Common myeloid progenitor, CD34-positive (primary cell): ENCODE results near the gene PAX5.

ENCODE experiments used
- CTCF ChIA-PET: fragments of 350-600 bp; sonication (Branson Sonifier 250); formaldehyde crosslinking; loops from one replicate; lab custom pipeline; 2021; ENCODE audit warnings: antibody characterized with exemption; lab: Charles Lee
- POLR2A ChIA-PET: fragments of 350-600 bp; sonication (Branson Sonifier 250); formaldehyde crosslinking; loops from one replicate; lab custom pipeline; 2021; ENCODE audit warnings: antibody characterized with exemption; lab: Charles Lee
- DNase-seq, 3 donors: peaks; one replicate each; pipeline versions ENCODE4 v3.0.0 to v3.0.0-alpha.2; 2013
- H3K27ac ChIP-seq, 2 experiments: 1 replicate in 1 of 2; 2 replicates in 1 of 2; pipeline ENCODE4 v1.7.0; 2013; ENCODE audit warnings: inconsistent platforms in 2 of 2, low read length in 2 of 2, mild to moderate bottlenecking in 2 of 2, low read depth in 1 of 2, moderate library complexity in 1 of 2; ENCODE audit not compliant: severe bottlenecking in 2 of 2, insufficient read depth in 1 of 2, poor library complexity in 1 of 2
- H3K27me3 ChIP-seq, 5 experiments: replicated peaks in 2 of 5; 1 replicate in 3 of 5; 2 replicates in 2 of 5; pipeline versions ENCODE4 v1.6.1 to v1.7.0; 2013; ENCODE audit warnings: low read length in 4 of 5, mild to moderate bottlenecking in 2 of 5, moderate library complexity in 2 of 5, inconsistent platforms in 1 of 5; ENCODE audit not compliant: insufficient read depth in 5 of 5, control insufficient read depth in 4 of 5
- H3K36me3 ChIP-seq, 4 experiments: 1 replicate in 2 of 4; 2 replicates in 2 of 4; pipeline versions ENCODE4 v1.6.1 to v1.7.0; 2013; ENCODE audit warnings: low read length in 3 of 4, control low read depth in 1 of 4, mild to moderate bottlenecking in 1 of 4; ENCODE audit not compliant: control insufficient read depth in 4 of 4, insufficient read depth in 4 of 4
- H3K4me1 ChIP-seq, 4 experiments: 1 replicate in 3 of 4; 2 replicates in 1 of 4; pipeline versions ENCODE4 v1.6.1 to v1.7.1; 2013; ENCODE audit warnings: low read length in 3 of 4, mild to moderate bottlenecking in 3 of 4, control low read depth in 1 of 4, inconsistent platforms in 1 of 4, moderate library complexity in 1 of 4; ENCODE audit not compliant: control insufficient read depth in 4 of 4, insufficient read depth in 4 of 4; ENCODE audit errors: control extremely low read depth in 1 of 4
- H3K4me3 ChIP-seq, 7 experiments: 1 replicate in 4 of 7; 2 replicates in 3 of 7; pipeline versions ENCODE4 v1.5.1 to v1.7.0; 2013; ENCODE audit warnings: mild to moderate bottlenecking in 7 of 7, low read length in 6 of 7, moderate library complexity in 6 of 7, inconsistent platforms in 2 of 7, low read depth in 2 of 7, control low read depth in 1 of 7; ENCODE audit not compliant: insufficient read depth in 4 of 7, control insufficient read depth in 1 of 7; ENCODE audit errors: extremely low read depth in 1 of 7
- H3K9me3 ChIP-seq, 5 experiments: 1 replicate in 4 of 5; 2 replicates in 1 of 5; pipeline versions ENCODE4 v1.6.1 to v1.7.1; 2013; ENCODE audit warnings: low read length in 4 of 5, mild to moderate bottlenecking in 2 of 5, inconsistent platforms in 1 of 5, low read depth in 1 of 5, moderate library complexity in 1 of 5; ENCODE audit not compliant: control insufficient read depth in 4 of 5, insufficient read depth in 2 of 5; ENCODE audit errors: control extremely low read depth in 1 of 5
- WGBS: methylation state at CpG from one replicate; pipeline ENCODE4 v1.1.5; 2013; ENCODE audit not compliant: insufficient coverage; 5-methylcytosine and 5-hydroxymethylcytosine counted together

The PAX5 gene

DNA sequence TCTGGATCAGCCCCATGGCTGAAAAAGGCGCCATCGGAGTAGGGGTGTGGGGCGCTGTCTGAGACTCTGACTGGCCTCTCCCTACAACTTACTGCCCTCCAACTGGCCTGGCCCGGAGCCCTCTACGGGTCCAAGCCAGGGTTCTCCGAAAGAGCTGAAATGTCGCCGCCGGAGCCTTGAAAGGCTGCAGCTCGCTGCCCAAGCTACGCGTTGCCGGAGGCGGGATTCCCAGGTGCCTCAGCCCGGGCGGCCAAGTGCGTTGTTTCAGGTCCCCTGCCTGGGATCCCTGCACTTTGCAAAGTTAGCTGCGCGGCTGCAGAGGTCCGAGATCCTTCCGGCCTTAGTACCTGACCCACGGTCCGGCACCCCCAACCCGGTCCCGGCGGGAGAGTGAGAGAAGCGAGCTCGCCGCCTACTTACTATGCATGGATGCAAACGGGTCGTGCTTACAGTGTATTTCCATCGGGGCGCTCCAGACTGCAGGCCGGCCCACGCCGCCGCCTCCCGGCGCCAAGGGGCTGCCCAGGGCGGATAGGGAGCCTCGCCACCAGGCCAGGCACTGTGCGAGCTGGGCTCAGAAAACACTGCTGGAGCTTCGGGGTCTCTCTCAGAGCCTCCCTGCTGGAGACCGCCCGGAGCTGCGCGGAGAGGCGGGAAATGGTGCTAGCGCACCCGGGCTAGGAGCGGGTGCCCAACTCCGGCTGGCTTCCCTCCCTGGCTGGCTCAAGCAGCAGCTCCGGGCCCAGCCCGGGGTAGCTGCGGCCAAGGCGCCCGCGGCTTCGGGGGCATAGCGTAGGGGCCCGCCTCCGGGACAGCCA is 7.7 kb downstream of the PAX5 start:
- H3K9me3 ChIP-seq: peaks cover 0 to 6% (median 0%) of the 10 kb centered on the region in 5 experiments
- H3K4me1 ChIP-seq: peaks cover 0 to 49% (median 41%) of the 10 kb centered on the region in 4 experiments
- no peaks in the 10 kb centered on the region for H3K36me3 ChIP-seq
- WGBS: 2% methylated on average over 59 of the region's 62 CpGs
- CTCF ChIA-PET: interaction anchor here (0.9 kb wide), 1 partner anchor 12 kb away, joined by 4 read pairs; no protein-coding TSS in a partner anchor
- H3K27ac ChIP-seq: no peak overlapping the region
- H3K27me3 ChIP-seq: peaks cover 12 to 99% (median 83%) of the 10 kb centered on the region in 5 experiments
- POLR2A ChIA-PET: no interaction called here
- peak overlapping the region in 6 of 7 experiments; percentile 13 to 67 (median 55) for H3K4me3 ChIP-seq
- peak in 1 of 3 donors; percentile 26 for DNase-seq

DNA sequence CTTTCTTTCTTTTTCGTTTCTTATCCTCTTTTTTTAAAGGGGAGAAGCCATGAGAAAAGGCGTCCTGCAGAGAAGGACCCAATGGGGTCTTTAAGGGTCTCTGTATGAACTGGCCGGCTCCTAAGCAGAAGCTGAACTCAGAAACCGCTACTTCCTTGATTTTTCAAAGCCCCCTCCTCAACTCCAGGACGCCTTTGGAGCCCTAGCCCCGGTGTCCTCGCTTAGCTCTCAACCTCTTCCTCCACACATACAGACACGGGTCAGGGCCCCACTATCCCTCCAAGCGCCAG is 8.3 kb downstream of the PAX5 start:
- Histone ChIP-seq H3K9me3 (peaks cover 0 to 6% (median 0%) of the 10 kb centered on the region in 5 experiments), H3K4me3 (peak overlapping the region in 6 of 7 experiments; percentile 19 to 67 (median 46)), H3K27ac (no peak overlapping the region), H3K27me3 (peaks cover 10 to 99% (median 80%) of the 10 kb centered on the region in 5 experiments), H3K4me1 (peaks cover 0 to 49% (median 41%) of the 10 kb centered on the region in 4 experiments), H3K36me3 (no peaks in the 10 kb centered on the region)
- ChIA-PET POLR2A (no interaction called here), CTCF (interaction anchor here (0.8 to 0.9 kb wide), 2 partner anchors 12 to 13 kb away, joined by 3 to 4 read pairs; no protein-coding TSS in a partner anchor)
- 0% methylated on average over 1 of the region's 9 CpGs for WGBS
- DNase-seq: no peak

GRCh38 chr9:37025071-37025822 is 8.8 kb downstream of the PAX5 start:
- WGBS: 6% methylated on average over 36 of the region's 36 CpGs
- Histone ChIP-seq H3K9me3 (peaks cover 0 to 6% (median 0%) of the 10 kb centered on the region in 5 experiments), H3K4me1 (peaks cover 0 to 47% (median 40%) of the 10 kb centered on the region in 4 experiments), H3K4me3 (peak overlapping the region in 6 of 7 experiments; percentile 19 to 67 (median 46)), H3K36me3 (no peaks in the 10 kb centered on the region), H3K27ac (no peak overlapping the region), H3K27me3 (peaks cover 10 to 99% (median 78%) of the 10 kb centered on the region in 5 experiments)
- DNase-seq: peak in 1 of 3 donors; percentile 37
- POLR2A ChIA-PET: no interaction called here
- CTCF ChIA-PET: interaction anchor here (0.8 to 1.6 kb wide), 2 partner anchors 12 to 15 kb away, joined by 3 to 5 read pairs; no protein-coding TSS in a partner anchor

DNA sequence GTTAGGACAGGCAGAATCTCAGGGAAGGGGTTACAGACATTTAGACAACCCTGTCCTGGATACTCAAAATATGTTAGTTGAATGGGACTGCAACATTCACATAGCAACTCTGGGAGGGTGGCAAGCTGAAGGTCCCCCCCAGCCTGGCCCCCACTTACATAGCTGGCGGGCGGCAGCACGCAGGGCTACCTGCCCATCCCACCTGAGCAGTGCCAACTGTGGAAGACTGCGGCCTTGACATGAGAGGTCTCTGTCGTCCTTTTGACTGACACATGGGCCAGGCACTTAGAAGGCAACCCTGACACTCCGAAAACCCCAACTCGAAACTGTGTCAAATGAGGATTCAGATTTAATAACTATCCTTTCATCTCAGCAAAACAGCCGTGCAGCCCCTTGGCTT is 16.5 kb downstream of the PAX5 start:
- Histone ChIP-seq H3K9me3 (no peaks in the 10 kb centered on the region), H3K27ac (no peak overlapping the region), H3K36me3 (no peaks in the 10 kb centered on the region), H3K4me3 (no peak overlapping the region), H3K4me1 (no peaks in the 10 kb centered on the region), H3K27me3 (peaks cover 14 to 94% (median 48%) of the 10 kb centered on the region in 5 experiments)
- ChIA-PET POLR2A (no interaction called here), CTCF (no interaction called here)
- DNase-seq: no peak
- WGBS: 96% methylated on average over 8 of the region's 8 CpGs

DNA sequence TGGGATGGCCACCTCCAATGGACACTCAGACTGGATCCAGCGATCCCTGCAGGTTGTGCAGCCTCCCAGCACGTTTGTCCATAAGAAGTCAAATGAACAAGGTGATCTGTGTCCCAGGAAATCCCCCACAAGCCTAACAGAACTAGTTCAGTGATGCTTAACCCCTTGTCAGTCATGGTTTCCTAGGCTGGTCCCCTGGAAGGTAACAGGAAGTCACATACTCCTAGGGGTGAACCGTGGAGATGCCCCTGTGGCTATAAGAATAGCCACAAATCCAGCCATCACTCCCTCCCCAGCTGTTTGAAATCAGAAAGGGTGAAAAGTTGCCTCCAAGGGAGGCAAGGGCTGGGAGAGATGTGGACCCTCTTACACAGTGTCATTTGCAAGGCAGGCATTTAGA is 22.5 kb downstream of the PAX5 start:
- H3K4me3 ChIP-seq: no peak overlapping the region
- H3K27ac ChIP-seq: no peak overlapping the region
- peaks cover 15 to 78% (median 31%) of the 10 kb centered on the region in 5 experiments for H3K27me3 ChIP-seq
- no peaks in the 10 kb centered on the region for H3K36me3 ChIP-seq
- ChIA-PET CTCF (interaction anchor here (1.0 to 1.9 kb wide), 2 partner anchors 13 to 16 kb away, joined by 4 to 5 read pairs; no protein-coding TSS in a partner anchor), POLR2A (interaction anchor here (0.6 kb wide), 1 partner anchor 148 kb away, joined by 3 read pairs; no protein-coding TSS in a partner anchor)
- 59% methylated on average over 3 of the region's 3 CpGs for WGBS
- DNase-seq: no peak
- no peaks in the 10 kb centered on the region for H3K9me3 ChIP-seq
- H3K4me1 ChIP-seq: no peaks in the 10 kb centered on the region

GRCh38 chr9:37010976-37011375 is 23.1 kb downstream of the PAX5 start:
- ChIA-PET POLR2A (no interaction called here), CTCF (interaction anchor here (1.0 to 1.9 kb wide), 2 partner anchors 15 to 137 kb away, joined by 3 to 5 read pairs; no protein-coding TSS in a partner anchor)
- H3K36me3 ChIP-seq: no peaks in the 10 kb centered on the region
- peaks cover 11 to 78% (median 34%) of the 10 kb centered on the region in 5 experiments for H3K27me3 ChIP-seq
- no peak overlapping the region for H3K4me3 ChIP-seq
- WGBS: 100% methylated on average over 1 of the region's 2 CpGs
- no peak overlapping the region for H3K27ac ChIP-seq
- DNase-seq: no peak
- no peaks in the 10 kb centered on the region for H3K4me1 ChIP-seq
- no peaks in the 10 kb centered on the region for H3K9me3 ChIP-seq
